Gastrocnemius medialis (tissue), 4 donors: ENCODE results near the gene RPGR.

Source experiments
- POLR2A ChIP-seq, 2 donors: fragments of 450-650 bp; IDR thresholded peaks; one replicate each; pipeline ENCODE4 v1.6.1; 2017; ENCODE audit warnings: antibody characterized with exemption in 2 of 2, mild to moderate bottlenecking in 2 of 2, moderate library complexity in 2 of 2
- TF ChIP-seq, protein P1 (sequence below), 5 experiments: fragments of 450-650 bp in 3 of 5; fragments of 200-600 bp in 2 of 5; sonication (generic) in 2 of 5; IDR thresholded peaks in 4 of 5; conservative IDR thresholded peaks in 1 of 5; 1 replicate in 4 of 5; 2 replicates in 1 of 5; pipeline ENCODE4 v1.5.1; 2016 to 2019; ENCODE audit warnings: antibody characterized with exemption in 5 of 5, mild to moderate bottlenecking in 3 of 5, moderate library complexity in 3 of 5

DNA sequence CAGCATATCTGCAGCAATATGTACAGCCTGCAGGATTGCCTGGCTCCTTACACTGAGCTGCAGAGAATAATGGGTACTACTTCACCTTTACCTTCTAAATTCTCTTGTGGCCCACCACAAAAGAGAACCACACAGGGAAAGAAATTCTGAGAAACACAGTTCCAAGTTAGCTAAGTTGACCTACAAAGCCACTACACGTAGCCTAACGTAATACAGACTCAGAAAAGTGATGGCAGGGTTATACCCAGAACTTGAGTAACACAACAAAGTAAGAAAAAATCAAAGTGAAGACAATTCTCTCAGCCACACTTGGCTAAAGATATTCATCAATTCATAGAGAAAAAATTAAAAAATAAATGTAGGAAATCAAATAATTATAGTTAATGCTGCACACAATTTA is 80.3 kb downstream of the RPGR start:
- no peak for TF ChIP-seq POLR2A (IDR thresholded peaks at IDR 0.05)
- TF ChIP-seq, protein P1, sequence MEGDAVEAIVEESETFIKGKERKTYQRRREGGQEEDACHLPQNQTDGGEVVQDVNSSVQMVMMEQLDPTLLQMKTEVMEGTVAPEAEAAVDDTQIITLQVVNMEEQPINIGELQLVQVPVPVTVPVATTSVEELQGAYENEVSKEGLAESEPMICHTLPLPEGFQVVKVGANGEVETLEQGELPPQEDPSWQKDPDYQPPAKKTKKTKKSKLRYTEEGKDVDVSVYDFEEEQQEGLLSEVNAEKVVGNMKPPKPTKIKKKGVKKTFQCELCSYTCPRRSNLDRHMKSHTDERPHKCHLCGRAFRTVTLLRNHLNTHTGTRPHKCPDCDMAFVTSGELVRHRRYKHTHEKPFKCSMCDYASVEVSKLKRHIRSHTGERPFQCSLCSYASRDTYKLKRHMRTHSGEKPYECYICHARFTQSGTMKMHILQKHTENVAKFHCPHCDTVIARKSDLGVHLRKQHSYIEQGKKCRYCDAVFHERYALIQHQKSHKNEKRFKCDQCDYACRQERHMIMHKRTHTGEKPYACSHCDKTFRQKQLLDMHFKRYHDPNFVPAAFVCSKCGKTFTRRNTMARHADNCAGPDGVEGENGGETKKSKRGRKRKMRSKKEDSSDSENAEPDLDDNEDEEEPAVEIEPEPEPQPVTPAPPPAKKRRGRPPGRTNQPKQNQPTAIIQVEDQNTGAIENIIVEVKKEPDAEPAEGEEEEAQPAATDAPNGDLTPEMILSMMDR (IDR thresholded peaks at IDR 0.05 in 4 of 5, conservative IDR thresholded peaks at IDR 0.05 in 1 of 5) = no peak
